Right lobe of liver (tissue), 6 donors: ENCODE data around the gene AVPR1B. TPM values are rescaled to one million over a fixed set of nuclear protein-coding genes. Genes with fewer than 3 reads are reported as not detected.

ENCODE experiments used
- ATAC-seq, 4 donors: fragments of 200-7000 bp; cut with Tn5 transposase; one replicate each; pipeline ENCODE4 v1.9.1; 2020; ENCODE audit warnings: mild to moderate bottlenecking in 4 of 4, moderate library complexity in 4 of 4
- DNase-seq, 3 donors: peaks; one replicate each; pipeline ENCODE4 v3.0.0-alpha.2; 2020
- H3K27ac ChIP-seq, 3 donors: fragments of 200-600 bp; one replicate each; pipeline ENCODE4 v1.8.0; 2022
- H3K27me3 ChIP-seq, 2 donors: fragments of 200-600 bp; one replicate each; pipeline ENCODE4 v1.8.0; 2022
- H3K36me3 ChIP-seq, 4 donors: fragments of 200-600 bp; sonication (generic) in 1 of 4; one replicate each; pipeline versions ENCODE4 v1.5.1 to v1.8.0; 2017 to 2022; ENCODE audit warnings: control low read depth in 1 of 4
- H3K4me1 ChIP-seq, 4 donors: fragments of 200-600 bp; sonication (generic) in 1 of 4; one replicate each; pipeline versions ENCODE4 v1.5.1 to v1.8.0; 2017 to 2022; ENCODE audit warnings: control low read depth in 1 of 4
- H3K4me3 ChIP-seq, 3 donors: fragments of 200-600 bp; one replicate each; pipeline ENCODE4 v1.8.0; 2022
- H3K9me3 ChIP-seq, 4 donors: fragments of 200-600 bp; sonication (generic) in 1 of 4; one replicate each; pipeline versions ENCODE4 v1.5.1 to v1.8.0; 2017 to 2022; ENCODE audit warnings: control low read depth in 1 of 4
- POLR2A ChIP-seq: fragments of 450-650 bp; IDR thresholded peaks from one replicate; pipeline ENCODE4 v1.6.1; 2017; ENCODE audit warnings: antibody characterized with exemption, mild to moderate bottlenecking
- WGBS: methylation state at CpG from one replicate; pipeline ENCODE4 v1.1.6; 2018; ENCODE audit warnings: low coverage, low lambda C conversion rate; ENCODE audit not compliant: insufficient coverage; ENCODE audit errors: missing lambda C conversion rate; 5-methylcytosine and 5-hydroxymethylcytosine counted together
- intact Hi-C, 2 donors: fragments of 100-400 bp; cut with DNase I; formaldehyde crosslinking; loops; one replicate each; pipeline versions ENCODE4 v1.11.2 to v1.14.1; 2022
- total RNA-seq, 6 experiments: library from RNA; depleted of rRNA in 2 of 6; stranded (reverse); fragments of >200 nt in 2 of 6; fragmentation: NEBNext Ultra II Directional in 3 of 6; extraction: Animal tissue kit (Norgen Biotek cat#: 25700) in 3 of 6; gene quantifications; one replicate each; pipeline versions ENCODE4 v1.1.0 to v1.2.4, GENCODE V29; 2016 to 2023
- TF ChIP-seq, protein P1 (sequence below), 4 donors: fragments of 200-600 bp in 3 of 4; fragments of 450-650 bp in 1 of 4; IDR thresholded peaks; one replicate each; pipeline versions ENCODE4 v1.5.1 to v1.8.0; 2016 to 2022; ENCODE audit warnings: antibody characterized with exemption in 4 of 4, mild to moderate bottlenecking in 2 of 4
- donor health status: DM: no; HTN: yes; CAD: no.
- donor health status: DM: no; HTN: no; CAD: no.
- donor health status: DM: no; HTN: no; CAD: no.
- donor health status: DM: no; HTN: yes; CAD: no.
- donor health status: DM: no; HTN: yes; CAD: no.

AVPR1B gene
- total RNA-seq, 6 experiments from 2014 or later = not detected

DNA sequence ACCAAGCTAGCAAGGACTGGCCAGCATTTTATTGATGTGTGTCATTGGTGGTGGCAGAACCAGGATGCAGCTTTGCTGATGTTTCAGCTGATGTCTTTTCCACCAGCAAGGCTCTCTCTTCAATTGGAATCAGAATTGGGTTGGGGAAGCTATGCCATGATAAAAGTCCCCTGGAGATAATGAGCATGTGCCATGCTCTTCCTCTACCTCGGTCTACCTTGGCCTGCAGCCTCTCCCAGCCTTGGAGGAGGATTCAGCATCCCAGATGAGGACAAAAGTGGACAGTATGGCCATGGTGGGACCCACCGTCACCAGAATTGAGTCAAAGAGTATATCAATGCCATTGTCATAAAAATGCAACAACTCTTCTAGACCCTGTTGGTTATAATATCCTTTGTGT lies 8.6 kb downstream of the AVPR1B start:
- Histone ChIP-seq H3K9me3 (no peaks in the 10 kb centered on the region), H3K36me3 (no peaks in the 10 kb centered on the region), H3K27ac (no peak overlapping the region), H3K27me3 (no peaks in the 10 kb centered on the region), H3K4me1 (peaks cover 0 to 12% (median 6%) of the 10 kb centered on the region in 4 donors), H3K4me3 (no peak overlapping the region)
- no peak for ATAC-seq
- TF ChIP-seq, protein P1, sequence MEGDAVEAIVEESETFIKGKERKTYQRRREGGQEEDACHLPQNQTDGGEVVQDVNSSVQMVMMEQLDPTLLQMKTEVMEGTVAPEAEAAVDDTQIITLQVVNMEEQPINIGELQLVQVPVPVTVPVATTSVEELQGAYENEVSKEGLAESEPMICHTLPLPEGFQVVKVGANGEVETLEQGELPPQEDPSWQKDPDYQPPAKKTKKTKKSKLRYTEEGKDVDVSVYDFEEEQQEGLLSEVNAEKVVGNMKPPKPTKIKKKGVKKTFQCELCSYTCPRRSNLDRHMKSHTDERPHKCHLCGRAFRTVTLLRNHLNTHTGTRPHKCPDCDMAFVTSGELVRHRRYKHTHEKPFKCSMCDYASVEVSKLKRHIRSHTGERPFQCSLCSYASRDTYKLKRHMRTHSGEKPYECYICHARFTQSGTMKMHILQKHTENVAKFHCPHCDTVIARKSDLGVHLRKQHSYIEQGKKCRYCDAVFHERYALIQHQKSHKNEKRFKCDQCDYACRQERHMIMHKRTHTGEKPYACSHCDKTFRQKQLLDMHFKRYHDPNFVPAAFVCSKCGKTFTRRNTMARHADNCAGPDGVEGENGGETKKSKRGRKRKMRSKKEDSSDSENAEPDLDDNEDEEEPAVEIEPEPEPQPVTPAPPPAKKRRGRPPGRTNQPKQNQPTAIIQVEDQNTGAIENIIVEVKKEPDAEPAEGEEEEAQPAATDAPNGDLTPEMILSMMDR (IDR thresholded peaks at IDR 0.05) = no peak
- TF ChIP-seq POLR2A = no peak
- intact Hi-C loops = loop anchor here (5.0 to 10.0 kb wide), 5 partner anchors 74 to 184 kb away; partner anchors contain the start of gene CTSE (in 1 of the 2)
- DNase-seq = no peak
- 73% methylated on average over 2 of the region's 2 CpGs for WGBS

DNA sequence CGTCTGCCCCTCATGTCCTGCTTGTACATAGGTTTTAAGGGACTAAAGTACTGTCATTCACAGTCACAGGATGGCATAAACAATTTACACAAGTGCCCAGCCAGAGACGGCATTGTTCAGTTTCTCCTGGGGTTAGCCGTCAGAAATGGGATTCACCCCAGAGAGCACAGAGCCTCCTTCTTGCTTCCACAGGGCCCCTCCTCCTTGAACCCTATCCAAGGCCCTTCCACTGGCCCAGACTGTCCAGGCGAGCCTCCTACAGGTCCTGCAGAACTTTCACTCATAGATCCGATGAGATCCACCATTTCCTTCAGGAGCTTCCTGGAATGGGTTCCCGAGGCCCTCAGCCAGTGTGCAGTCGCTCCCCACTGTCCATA lies 10.0 kb downstream of the AVPR1B start:
- Histone ChIP-seq H3K4me3 (no peak overlapping the region), H3K27ac (no peak overlapping the region), H3K27me3 (no peaks in the 10 kb centered on the region), H3K36me3 (no peaks in the 10 kb centered on the region), H3K9me3 (no peaks in the 10 kb centered on the region), H3K4me1 (peaks cover 0 to under 1% (median 0%) of the 10 kb centered on the region in 4 donors)
- ATAC-seq = no peak
- WGBS = 57% methylated on average over 7 of the region's 7 CpGs
- no peak for DNase-seq
- intact Hi-C loops = loop anchor here (5.0 to 10.0 kb wide), 5 partner anchors 72 to 182 kb away; partner anchors contain the start of gene CTSE (in 1 of the 2)
- no peak for TF ChIP-seq POLR2A
- TF ChIP-seq, protein P1 (IDR thresholded peaks at IDR 0.05) = no peak

DNA sequence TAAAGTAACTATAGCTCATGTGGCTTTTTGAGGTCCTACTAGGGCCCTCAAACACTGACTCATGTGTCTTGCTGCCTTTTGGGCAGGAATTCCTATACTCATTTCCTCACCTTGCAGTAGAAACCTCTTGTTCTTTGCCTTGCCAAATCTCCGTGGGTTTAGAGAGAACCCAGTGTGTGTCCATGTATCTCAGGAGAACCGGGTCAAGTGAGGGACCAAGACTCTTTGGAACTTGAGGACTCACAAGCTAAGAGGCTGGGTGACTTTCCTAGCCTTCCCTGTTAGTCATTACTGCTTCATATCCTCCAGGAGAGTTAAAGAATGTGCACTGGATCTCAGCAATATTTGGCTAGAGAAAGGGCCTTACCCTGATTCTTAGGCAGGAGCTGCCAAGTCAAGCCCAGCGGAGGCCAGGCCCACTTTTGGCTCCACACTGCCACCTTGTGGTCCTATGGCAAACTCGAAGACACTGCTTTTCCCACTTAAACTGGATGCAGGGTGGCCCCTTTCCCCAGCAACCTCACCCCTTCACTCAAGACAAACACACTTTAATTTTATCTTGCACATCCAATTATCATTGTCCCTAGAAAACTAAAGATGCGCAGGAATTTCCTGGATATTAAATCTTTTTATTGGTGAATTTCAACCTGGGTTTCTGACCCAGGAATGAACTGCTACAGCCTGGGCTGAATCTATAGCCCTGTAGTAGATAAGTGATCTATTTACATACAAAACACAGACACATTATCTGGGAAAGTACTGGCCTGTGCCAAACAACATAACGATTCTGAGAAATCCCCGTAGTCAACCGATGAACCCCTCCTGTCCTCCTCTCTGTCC lies 10.6 kb downstream of the AVPR1B start:
- Histone ChIP-seq H3K4me1 (no peaks in the 10 kb centered on the region), H3K27ac (no peak overlapping the region), H3K36me3 (no peaks in the 10 kb centered on the region), H3K4me3 (no peak overlapping the region), H3K27me3 (no peaks in the 10 kb centered on the region), H3K9me3 (no peaks in the 10 kb centered on the region)
- 32% methylated on average over 8 of the region's 8 CpGs for WGBS
- peak; percentile 90 to 95 (median 94) for ATAC-seq
- TF ChIP-seq, protein P1 (IDR thresholded peaks at IDR 0.05) = peak; percentile 80 to 91 (median 86)
- no peak for TF ChIP-seq POLR2A
- intact Hi-C loops = loop anchor here (5.0 to 10.0 kb wide), 5 partner anchors 72 to 182 kb away; partner anchors contain the start of gene CTSE (in 1 of the 2)
- DNase-seq = peak; percentile 70 to 80 (median 79)

DNA sequence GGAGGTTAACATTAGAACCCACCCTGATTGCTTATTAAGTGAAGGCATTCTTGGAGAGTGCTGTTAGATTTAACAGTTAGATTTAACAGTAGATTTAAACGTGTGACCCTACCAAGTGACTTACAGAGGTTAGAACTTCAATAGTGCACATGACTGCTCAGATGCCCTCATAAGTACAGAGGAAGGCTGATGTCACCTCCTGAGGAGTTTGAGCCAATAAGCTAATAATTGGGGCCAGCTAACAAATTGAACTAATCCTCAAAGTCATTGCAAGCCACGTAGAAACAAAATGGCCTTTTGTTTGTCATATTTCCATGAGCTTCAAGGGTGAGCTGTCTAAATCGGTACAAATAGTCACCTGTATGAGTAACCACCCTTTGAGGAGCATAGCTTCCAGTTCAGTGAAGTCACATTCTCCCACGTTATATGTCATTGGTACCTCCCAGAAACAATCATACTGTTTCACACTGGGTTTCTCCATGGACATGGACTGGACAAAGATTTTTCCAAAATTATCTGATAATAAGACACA lies 11.7 kb downstream of the AVPR1B start:
- TF ChIP-seq, protein P1 (IDR thresholded peaks at IDR 0.05) = no peak
- TF ChIP-seq POLR2A = no peak
- WGBS = 55% methylated on average over 4 of the region's 4 CpGs
- Histone ChIP-seq H3K27ac (no peak overlapping the region), H3K36me3 (no peaks in the 10 kb centered on the region), H3K27me3 (no peaks in the 10 kb centered on the region), H3K4me1 (no peaks in the 10 kb centered on the region), H3K4me3 (no peak overlapping the region), H3K9me3 (no peaks in the 10 kb centered on the region)
- intact Hi-C loops = loop anchor here (5.0 to 10.0 kb wide), 5 partner anchors 71 to 181 kb away; partner anchors contain the start of gene CTSE (in 1 of the 2)
- ATAC-seq = no peak
- no peak for DNase-seq
